ENCODE measurements around the gene ACOXL. TPM values are rescaled to one million over a fixed set of nuclear protein-coding genes. Genes with fewer than 3 reads are reported as not detected.

The ACOXL gene
- total RNA-seq, 2 experiments from 2014 or later = not detected

DNA sequence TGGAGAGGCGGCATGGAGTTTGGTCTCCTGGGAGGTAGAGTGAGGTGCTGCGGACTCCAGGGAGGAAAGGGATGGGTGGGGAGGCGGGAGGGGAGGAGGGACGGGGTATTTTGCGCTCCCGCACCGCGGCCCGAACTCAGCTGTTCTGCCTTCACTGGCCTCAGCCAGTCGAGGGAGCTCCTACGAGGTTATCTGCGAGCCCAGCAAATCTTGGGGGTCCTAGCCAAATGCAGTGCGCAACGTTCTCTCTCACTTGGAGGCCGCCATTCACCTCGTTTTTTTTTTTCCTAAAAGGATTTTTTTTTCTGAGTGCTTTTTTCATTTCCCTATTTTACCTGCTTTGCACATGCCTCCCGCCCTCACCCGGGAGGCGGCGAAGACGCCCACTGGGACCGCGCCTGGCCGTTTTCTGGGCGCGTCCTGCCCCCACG, 387.5 kb downstream of the ACOXL start:
- no peak overlapping the region for H3K27ac ChIP-seq (ENCODE audit: low read depth in 1 of 2, low read length in 2 of 2)
- intact Hi-C loops (cut with DNase I, micrococcal nuclease) = loop anchor here (5.0 to 10.0 kb wide), 5 partner anchors 305 to 932 kb away; no protein-coding TSS in a partner anchor

DNA sequence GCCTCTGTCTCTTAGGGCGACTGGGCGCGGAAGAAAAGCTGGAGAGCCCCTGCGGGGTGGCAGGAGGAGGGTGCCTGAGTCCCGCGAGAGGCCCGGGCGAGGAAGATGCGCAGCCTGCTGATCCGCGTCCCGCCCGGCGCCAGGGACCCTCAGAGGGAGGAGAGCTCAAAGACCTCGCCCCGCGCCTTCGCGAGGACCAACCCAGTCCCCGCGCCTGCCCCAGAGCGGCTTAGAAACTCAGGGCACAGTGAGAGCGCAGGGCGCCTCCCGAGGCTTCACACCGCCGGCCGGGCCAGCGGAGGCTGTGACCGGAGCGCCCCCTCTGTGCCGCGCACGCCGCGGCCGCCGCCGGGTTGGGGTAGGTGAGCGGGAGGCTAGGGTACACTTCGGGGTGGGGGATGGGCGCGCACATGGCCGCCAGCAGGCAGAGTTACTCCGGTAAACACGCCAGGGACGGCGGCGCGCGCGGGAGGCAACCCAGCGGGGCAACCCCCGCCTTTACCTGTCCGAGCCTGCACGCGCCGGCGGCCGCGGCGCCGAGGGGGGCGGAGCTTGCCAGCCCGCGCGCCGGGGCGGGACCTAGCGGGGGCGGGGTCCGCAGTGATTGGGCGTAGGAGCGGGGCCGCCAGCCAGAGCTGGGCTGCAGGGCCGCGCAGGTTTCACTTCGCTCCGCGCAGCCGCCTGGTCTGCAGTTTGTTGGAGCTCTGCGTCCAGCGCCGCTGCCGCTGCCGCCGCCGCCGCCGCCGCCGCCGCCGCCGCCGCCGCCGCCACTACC, 388.1 kb downstream of the ACOXL start, which contains the start of gene BCL2L11:
Gene BCL2L11, plus strand, starts transcription at position 662 of the 775 bp plus-strand sequence. CDS start 2,832 bp downstream, outside the sequence.
- peak within 1 kb of the TSS; percentile 95 for H3K4me3 Mint-ChIP-seq
- Histone ChIP-seq H3K27ac (ENCODE audit: low read depth in 1 of 2, low read length in 2 of 2) (no peak within 1 kb of the TSS), H3K4me3 (ENCODE audit: low read length) (peak within 1 kb of the TSS; percentile 95), H3K36me3 (ENCODE audit: insufficient read depth, low read length) (peaks cover 9% of the 10 kb centered on the region), H3K9me3 (ENCODE audit: control insufficient read depth in 1 of 2, insufficient read depth in 1 of 2, low read length in 2 of 2) (peaks cover 0 to 25% of the 10 kb centered on the region in 2 experiments), H3K4me1 (ENCODE audit: insufficient read depth, low read length) (peaks cover 65% of the 10 kb centered on the region), H3K27me3 (ENCODE audit: control insufficient read depth in 1 of 2, insufficient read depth in 2 of 2, low read length in 2 of 2) (peaks cover 38 to 43% of the 10 kb centered on the region in 2 experiments)
- ChIA-PET CTCF (interaction anchor here (1.4 kb wide), 1 partner anchor 13 kb away, joined by 6 read pairs; no protein-coding TSS in a partner anchor), POLR2A (interaction anchor here (0.8 to 1.4 kb wide), 7 partner anchors 12 to 934 kb away, joined by 3 to 5 read pairs (median 3); partner anchors contain the start of genes BUB1 and TMEM87B)
- peak; percentile 70 to 95 (median 85) for DNase-seq
- H3K36me3 Mint-ChIP-seq (ENCODE audit: low read depth) = peaks cover 33% of the 10 kb centered on the region
- TF ChIP-seq, protein P1, sequence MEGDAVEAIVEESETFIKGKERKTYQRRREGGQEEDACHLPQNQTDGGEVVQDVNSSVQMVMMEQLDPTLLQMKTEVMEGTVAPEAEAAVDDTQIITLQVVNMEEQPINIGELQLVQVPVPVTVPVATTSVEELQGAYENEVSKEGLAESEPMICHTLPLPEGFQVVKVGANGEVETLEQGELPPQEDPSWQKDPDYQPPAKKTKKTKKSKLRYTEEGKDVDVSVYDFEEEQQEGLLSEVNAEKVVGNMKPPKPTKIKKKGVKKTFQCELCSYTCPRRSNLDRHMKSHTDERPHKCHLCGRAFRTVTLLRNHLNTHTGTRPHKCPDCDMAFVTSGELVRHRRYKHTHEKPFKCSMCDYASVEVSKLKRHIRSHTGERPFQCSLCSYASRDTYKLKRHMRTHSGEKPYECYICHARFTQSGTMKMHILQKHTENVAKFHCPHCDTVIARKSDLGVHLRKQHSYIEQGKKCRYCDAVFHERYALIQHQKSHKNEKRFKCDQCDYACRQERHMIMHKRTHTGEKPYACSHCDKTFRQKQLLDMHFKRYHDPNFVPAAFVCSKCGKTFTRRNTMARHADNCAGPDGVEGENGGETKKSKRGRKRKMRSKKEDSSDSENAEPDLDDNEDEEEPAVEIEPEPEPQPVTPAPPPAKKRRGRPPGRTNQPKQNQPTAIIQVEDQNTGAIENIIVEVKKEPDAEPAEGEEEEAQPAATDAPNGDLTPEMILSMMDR (IDR thresholded peaks at IDR 0.05) = no peak
- H3K27ac Mint-ChIP-seq = peak within 1 kb of the TSS; percentile 84
- no peaks in the 10 kb centered on the region for H3K9me3 Mint-ChIP-seq
- peaks cover 33% of the 10 kb centered on the region for H3K4me1 Mint-ChIP-seq (ENCODE audit: low read depth)
- ATAC-seq (ENCODE audit: poor library complexity) = peak; percentile 68
- intact Hi-C loops (cut with DNase I, micrococcal nuclease) = no loop called here
- H3K27me3 Mint-ChIP-seq = peaks cover 44% of the 10 kb centered on the region

More for the DNA sequence above, 387.5 kb downstream of the ACOXL start:
- H3K36me3 Mint-ChIP-seq (ENCODE audit: low read depth) = peaks cover 27% of the 10 kb centered on the region
- POLR2A ChIA-PET = interaction anchor here (1.0 kb wide), 1 partner anchor 37 kb away, joined by 4 read pairs; no protein-coding TSS in a partner anchor
- Histone ChIP-seq H3K4me1 (ENCODE audit: insufficient read depth, low read length) (peaks cover 65% of the 10 kb centered on the region), H3K9me3 (ENCODE audit: control insufficient read depth in 1 of 2, insufficient read depth in 1 of 2, low read length in 2 of 2) (peaks cover 0 to 25% of the 10 kb centered on the region in 2 experiments), H3K27me3 (ENCODE audit: control insufficient read depth in 1 of 2, insufficient read depth in 2 of 2, low read length in 2 of 2) (peaks cover 38 to 47% of the 10 kb centered on the region in 2 experiments), H3K4me3 (ENCODE audit: low read length) (peak overlapping the region; percentile 95), H3K36me3 (ENCODE audit: insufficient read depth, low read length) (peaks cover 4% of the 10 kb centered on the region)
- H3K4me3 Mint-ChIP-seq = peak overlapping the region; percentile 92
- H3K27ac Mint-ChIP-seq = peak overlapping the region; percentile 53
- H3K27me3 Mint-ChIP-seq = peaks cover 44% of the 10 kb centered on the region
- H3K4me1 Mint-ChIP-seq (ENCODE audit: low read depth) = peaks cover 33% of the 10 kb centered on the region
- CTCF ChIA-PET = interaction anchor here (1.4 kb wide), 1 partner anchor 13 kb away, joined by 6 read pairs; no protein-coding TSS in a partner anchor
- ATAC-seq (ENCODE audit: poor library complexity) = no peak
- TF ChIP-seq, protein P1 (IDR thresholded peaks at IDR 0.05) = no peak
- peak in 4 of 14 experiments; percentile 2 to 41 (median 6) for DNase-seq
- no peaks in the 10 kb centered on the region for H3K9me3 Mint-ChIP-seq

DNA sequence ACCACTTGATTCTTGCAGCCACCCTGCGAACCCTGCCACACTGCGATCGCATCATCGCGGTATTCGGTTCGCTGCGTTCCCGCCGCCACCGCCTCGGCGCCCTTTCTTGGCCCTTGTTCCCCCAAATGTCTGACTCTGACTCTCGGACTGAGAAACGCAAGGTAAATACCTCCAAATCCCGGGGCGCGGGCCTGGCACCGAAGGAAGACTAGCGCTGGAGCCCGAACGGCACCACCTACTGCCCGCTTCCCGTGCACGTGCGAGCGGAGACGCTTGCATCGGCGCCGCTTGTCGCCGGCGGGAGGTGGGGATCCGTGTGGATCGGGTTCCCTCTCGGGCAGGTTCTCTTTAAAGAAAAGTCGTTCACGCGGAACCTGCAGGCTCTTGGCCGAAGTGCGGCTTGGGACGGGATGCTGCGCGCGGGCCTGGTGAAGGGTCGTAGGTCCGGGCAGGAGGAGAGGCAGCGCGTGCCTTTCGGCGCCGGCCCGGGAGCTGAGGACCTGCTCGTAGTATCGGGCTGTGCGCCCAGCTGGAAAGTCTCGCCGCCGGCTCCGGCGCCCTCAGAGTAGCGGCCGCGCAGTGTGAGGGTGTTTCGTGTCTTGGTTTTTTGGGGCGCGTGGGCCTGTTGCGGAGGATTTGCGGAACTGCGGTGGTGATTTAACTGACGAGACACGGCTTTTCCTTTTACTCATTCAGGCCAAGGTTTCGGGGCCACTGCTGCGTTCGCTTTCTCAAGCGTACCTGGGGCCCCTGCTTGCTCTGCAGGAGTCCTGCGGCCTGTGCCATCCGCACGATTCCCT, 388.9 kb downstream of the ACOXL start:
- ChIA-PET POLR2A (interaction anchor here (0.8 to 1.4 kb wide), 7 partner anchors 11 to 934 kb away, joined by 3 to 5 read pairs (median 3); partner anchors contain the start of genes BUB1 and TMEM87B), CTCF (interaction anchor here (1.4 kb wide), 1 partner anchor 12 kb away, joined by 6 read pairs; no protein-coding TSS in a partner anchor)
- peaks cover 65% of the 10 kb centered on the region for H3K4me1 ChIP-seq (ENCODE audit: insufficient read depth, low read length)
- DNase-seq (peak in 12 of 14 experiments; percentile 18 to 73 (median 43)), ATAC-seq (ENCODE audit: poor library complexity) (peak; percentile 13)
- Mint-ChIP-seq H3K4me3 (peak overlapping the region; percentile 95), H3K27me3 (peaks cover 37% of the 10 kb centered on the region), H3K36me3 (ENCODE audit: low read depth) (peaks cover 41% of the 10 kb centered on the region), H3K27ac (peak overlapping the region; percentile 84), H3K4me1 (ENCODE audit: low read depth) (peaks cover 39% of the 10 kb centered on the region), H3K9me3 (no peaks in the 10 kb centered on the region)
- H3K36me3 ChIP-seq (ENCODE audit: insufficient read depth, low read length) = peaks cover 17% of the 10 kb centered on the region
- peak overlapping the region; percentile 95 for H3K4me3 ChIP-seq (ENCODE audit: low read length)
- peaks cover 0 to 25% of the 10 kb centered on the region in 2 experiments for H3K9me3 ChIP-seq (ENCODE audit: control insufficient read depth in 1 of 2, insufficient read depth in 1 of 2, low read length in 2 of 2)
- TF ChIP-seq, protein P1 (IDR thresholded peaks at IDR 0.05) = no peak
- intact Hi-C loops (cut with DNase I, micrococcal nuclease) = no loop called here
- H3K27ac ChIP-seq (ENCODE audit: low read depth in 1 of 2, low read length in 2 of 2) = no peak overlapping the region
- peaks cover 37 to 38% of the 10 kb centered on the region in 2 experiments for H3K27me3 ChIP-seq (ENCODE audit: control insufficient read depth in 1 of 2, insufficient read depth in 2 of 2, low read length in 2 of 2)

Data from CD4-positive, alpha-beta T cell (primary cell).